Caco-2 (cell line): Measurements from ENCODE around the gene ISYNA1. TPM values are rescaled to one million over a fixed set of nuclear protein-coding genes. Genes with fewer than 3 reads are reported as not detected.

Experiments
- BruUV-seq: library from RNA; stranded (reverse); fragments of 400-500 nt; replicated peaks from 2 replicates; lab custom pipeline; 2021; lab: Mats Ljungman, UMichigan
- CTCF ChIA-PET: fragments of 300-600 bp; sonication (Branson Sonifier 250); formaldehyde crosslinking; loops from one replicate; lab custom pipeline; 2022; ENCODE audit warnings: antibody characterized with exemption; lab: Charles Lee
- POLR2A ChIA-PET: fragments of 300-600 bp; sonication (Branson Sonifier 250); formaldehyde crosslinking; loops from one replicate; lab custom pipeline; 2022; ENCODE audit warnings: antibody characterized with exemption; lab: Charles Lee
- DNase-seq, 2 experiments: peaks; one replicate each; pipeline versions ENCODE4 v3.0.0 to v3.0.0-alpha.2; 2020 to 2022
- H3K27me3 ChIP-seq: replicated peaks from 2 replicates; pipeline ENCODE4 v1.6.0; 2011; ENCODE audit warnings: low read length; ENCODE audit not compliant: control insufficient read depth, insufficient read depth
- H3K36me3 ChIP-seq: 2 replicates; pipeline ENCODE4 v1.5.1; 2011; ENCODE audit warnings: low read length; ENCODE audit not compliant: control insufficient read depth, insufficient read depth
- H3K4me1 ChIP-seq: fragments of 250-450 bp; sonication (Bioruptor Pico); 2 replicates; pipeline ENCODE4 v1.5.1; 2020; ENCODE audit warnings: mild to moderate bottlenecking
- H3K4me3 ChIP-seq: 2 replicates; pipeline ENCODE4 v1.5.1; 2011; ENCODE audit warnings: low read depth, mild to moderate bottlenecking, control low read depth, low read length
- H3K9me3 ChIP-seq: fragments of 250-450 bp; sonication (Bioruptor Pico); 2 replicates; pipeline ENCODE4 v1.5.1; 2020; ENCODE audit warnings: mild to moderate bottlenecking, moderate library complexity
- H3K27ac Mint-ChIP-seq: one replicate; pipeline ENCODE4 v1.8.0; 2022; ENCODE audit warnings: mixed read lengths; ENCODE audit not compliant: unreplicated experiment
- H3K27me3 Mint-ChIP-seq: one replicate; pipeline ENCODE4 v1.8.0; 2022; ENCODE audit warnings: mixed read lengths; ENCODE audit not compliant: insufficient read depth, unreplicated experiment
- H3K36me3 Mint-ChIP-seq: one replicate; pipeline ENCODE4 v1.8.0; 2022; ENCODE audit warnings: mild to moderate bottlenecking, mixed read lengths; ENCODE audit not compliant: insufficient read depth, unreplicated experiment
- H3K4me1 Mint-ChIP-seq: one replicate; pipeline ENCODE4 v1.8.0; 2022; ENCODE audit warnings: low read depth, mixed read lengths; ENCODE audit not compliant: unreplicated experiment
- H3K4me3 Mint-ChIP-seq: one replicate; pipeline ENCODE4 v1.8.0; 2022; ENCODE audit warnings: mild to moderate bottlenecking, moderate library complexity, mixed read lengths; ENCODE audit not compliant: unreplicated experiment
- H3K9me3 Mint-ChIP-seq: one replicate; pipeline ENCODE4 v1.8.0; 2022; ENCODE audit warnings: mixed read lengths; ENCODE audit not compliant: unreplicated experiment
- intact Hi-C: fragments of 100-400 bp; cut with micrococcal nuclease; formaldehyde crosslinking; loops from one replicate; pipeline ENCODE4 v1.10.0; 2022; ENCODE audit not compliant: unreplicated experiment
- total RNA-seq: library from RNA; stranded (reverse); gene quantifications from 2 replicates; pipeline ENCODE4 v1.2.3, GENCODE V29; 2022
- TF ChIP-seq, protein P1 (sequence below), 2 experiments: fragments of 200-600 bp in 1 of 2; IDR thresholded peaks; 1 replicate in 1 of 2; 2 replicates in 1 of 2; pipeline versions ENCODE4 v1.5.1 to v1.8.0; 2011 to 2022; ENCODE audit warnings: antibody characterized with exemption in 1 of 2, control low read depth in 1 of 2, inconsistent platforms in 1 of 2, low read depth in 1 of 2, low read length in 1 of 2, mild to moderate bottlenecking in 1 of 2, moderate library complexity in 1 of 2; ENCODE audit not compliant: insufficient read depth in 1 of 2, severe bottlenecking in 1 of 2, unreplicated experiment in 1 of 2

The ISYNA1 gene
- total RNA-seq, 1 experiment from 2014 or later = 65.3 TPM

GRCh38 chr19:18392926-18393325 lies 45.0 kb downstream of the ISYNA1 start:
- CTCF ChIA-PET = interaction anchor here (0.6 kb wide), 1 partner anchor 64 kb away, joined by 3 read pairs; no protein-coding TSS in a partner anchor
- POLR2A ChIA-PET = no interaction called here
- H3K9me3 Mint-ChIP-seq = no peaks in the 10 kb centered on the region

GRCh38 chr19:18392417-18392816 lies 45.5 kb downstream of the ISYNA1 start:
- Histone ChIP-seq H3K36me3 (peaks cover 7% of the 10 kb centered on the region), H3K27me3 (no peaks in the 10 kb centered on the region), H3K4me1 (no peaks in the 10 kb centered on the region), H3K4me3 (no peak overlapping the region), H3K9me3 (no peaks in the 10 kb centered on the region)
- intact Hi-C loops = no loop called here
- no peaks in the 10 kb centered on the region for H3K9me3 Mint-ChIP-seq
- peak overlapping the region; percentile 32 for H3K27ac Mint-ChIP-seq
- no peak for DNase-seq
- H3K4me3 Mint-ChIP-seq = no peak overlapping the region
- TF ChIP-seq, protein P1, sequence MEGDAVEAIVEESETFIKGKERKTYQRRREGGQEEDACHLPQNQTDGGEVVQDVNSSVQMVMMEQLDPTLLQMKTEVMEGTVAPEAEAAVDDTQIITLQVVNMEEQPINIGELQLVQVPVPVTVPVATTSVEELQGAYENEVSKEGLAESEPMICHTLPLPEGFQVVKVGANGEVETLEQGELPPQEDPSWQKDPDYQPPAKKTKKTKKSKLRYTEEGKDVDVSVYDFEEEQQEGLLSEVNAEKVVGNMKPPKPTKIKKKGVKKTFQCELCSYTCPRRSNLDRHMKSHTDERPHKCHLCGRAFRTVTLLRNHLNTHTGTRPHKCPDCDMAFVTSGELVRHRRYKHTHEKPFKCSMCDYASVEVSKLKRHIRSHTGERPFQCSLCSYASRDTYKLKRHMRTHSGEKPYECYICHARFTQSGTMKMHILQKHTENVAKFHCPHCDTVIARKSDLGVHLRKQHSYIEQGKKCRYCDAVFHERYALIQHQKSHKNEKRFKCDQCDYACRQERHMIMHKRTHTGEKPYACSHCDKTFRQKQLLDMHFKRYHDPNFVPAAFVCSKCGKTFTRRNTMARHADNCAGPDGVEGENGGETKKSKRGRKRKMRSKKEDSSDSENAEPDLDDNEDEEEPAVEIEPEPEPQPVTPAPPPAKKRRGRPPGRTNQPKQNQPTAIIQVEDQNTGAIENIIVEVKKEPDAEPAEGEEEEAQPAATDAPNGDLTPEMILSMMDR (IDR thresholded peaks at IDR 0.05; ENCODE audit: insufficient read depth in 1 of 2, low read depth in 1 of 2, low read length in 1 of 2, severe bottlenecking in 1 of 2, unreplicated experiment in 1 of 2) = no peak
- ChIA-PET POLR2A (no interaction called here), CTCF (interaction anchor here (0.6 kb wide), 1 partner anchor 63 kb away, joined by 3 read pairs; no protein-coding TSS in a partner anchor)
- peaks cover 39% of the 10 kb centered on the region for H3K36me3 Mint-ChIP-seq
- H3K27me3 Mint-ChIP-seq = no peaks in the 10 kb centered on the region
- H3K4me1 Mint-ChIP-seq = no peaks in the 10 kb centered on the region
- BruUV-seq = no TSS peak

More at GRCh38 chr19:18392926-18393325, 45.0 kb downstream of the ISYNA1 start:
- Histone ChIP-seq H3K36me3 (peaks cover 7% of the 10 kb centered on the region), H3K9me3 (no peaks in the 10 kb centered on the region), H3K4me3 (no peak overlapping the region), H3K27me3 (no peaks in the 10 kb centered on the region), H3K4me1 (no peaks in the 10 kb centered on the region)
- H3K36me3 Mint-ChIP-seq = peaks cover 34% of the 10 kb centered on the region
- no peaks in the 10 kb centered on the region for H3K4me1 Mint-ChIP-seq
- no peak for DNase-seq
- H3K27me3 Mint-ChIP-seq = no peaks in the 10 kb centered on the region
- intact Hi-C loops = no loop called here
- TF ChIP-seq, protein P1 (IDR thresholded peaks at IDR 0.05; ENCODE audit: insufficient read depth in 1 of 2, low read depth in 1 of 2, low read length in 1 of 2, severe bottlenecking in 1 of 2, unreplicated experiment in 1 of 2) = no peak
- H3K4me3 Mint-ChIP-seq = no peak overlapping the region
- no TSS peak for BruUV-seq
- H3K27ac Mint-ChIP-seq = no peak overlapping the region

DNA sequence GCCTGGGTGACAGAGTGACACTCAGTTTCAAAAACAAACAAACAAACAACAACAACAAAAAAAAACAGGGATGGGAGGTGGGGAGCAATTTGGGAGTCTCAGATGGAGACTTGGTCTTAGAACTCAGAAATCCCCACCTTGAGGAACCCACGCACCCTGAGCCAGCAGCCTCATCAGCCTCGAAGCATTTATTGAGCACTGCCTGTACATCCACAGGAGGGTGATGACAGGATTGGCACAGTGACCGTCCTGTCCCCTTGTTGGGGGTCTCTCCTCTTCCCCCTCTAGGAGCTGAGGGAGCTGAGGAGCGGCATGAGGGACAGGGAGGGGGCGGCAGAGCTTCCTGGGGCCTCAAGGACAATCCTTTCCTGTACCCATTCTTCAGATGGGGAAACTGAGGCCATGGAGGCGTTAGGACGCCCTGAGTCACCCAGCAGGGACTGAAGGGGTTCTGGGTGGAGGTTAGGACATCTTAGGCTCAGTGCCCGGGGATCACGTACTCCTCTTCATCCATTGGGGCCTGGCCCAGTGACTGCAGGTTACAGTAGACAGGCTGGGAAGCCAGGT lies 46.3 kb downstream of the ISYNA1 start:
- POLR2A ChIA-PET = no interaction called here
- intact Hi-C loops = no loop called here
- no peaks in the 10 kb centered on the region for H3K9me3 Mint-ChIP-seq
- no peaks in the 10 kb centered on the region for H3K27me3 Mint-ChIP-seq
- Histone ChIP-seq H3K4me1 (peaks cover 6% of the 10 kb centered on the region; the same call in 1 of the 2 replicates), H3K27me3 (no peaks in the 10 kb centered on the region), H3K9me3 (no peaks in the 10 kb centered on the region), H3K4me3 (no peak overlapping the region), H3K36me3 (peaks cover 10% of the 10 kb centered on the region)
- TF ChIP-seq, protein P1 (IDR thresholded peaks at IDR 0.05; ENCODE audit: insufficient read depth in 1 of 2, low read depth in 1 of 2, low read length in 1 of 2, severe bottlenecking in 1 of 2, unreplicated experiment in 1 of 2) = no peak
- no peak overlapping the region for H3K4me3 Mint-ChIP-seq
- H3K36me3 Mint-ChIP-seq = peaks cover 48% of the 10 kb centered on the region
- CTCF ChIA-PET = interaction anchor here (1.5 to 2.2 kb wide), 2 partner anchors 10 to 43 kb away, joined by 4 to 7 read pairs; no protein-coding TSS in a partner anchor
- no peaks in the 10 kb centered on the region for H3K4me1 Mint-ChIP-seq
- DNase-seq = no peak
- BruUV-seq = no TSS peak
- peak overlapping the region; percentile 32 for H3K27ac Mint-ChIP-seq
